K562 (cell line): ENCODE data around the gene TTC16. TPM values are rescaled to one million over a fixed set of nuclear protein-coding genes. Genes with fewer than 3 reads are reported as not detected.

ENCODE experiments used
- C11orf30 ChIP-seq: fragments of 450-650 bp; IDR thresholded peaks from 2 replicates; pipeline ENCODE4 v1.6.1; 2016; ENCODE audit warnings: low read depth, mild to moderate bottlenecking
- GATA2 ChIP-seq: sonication (generic); formaldehyde crosslinking; IDR thresholded peaks from 2 replicates; pipeline ENCODE4 v1.4.0; 2020; ENCODE audit warnings: mild to moderate bottlenecking, missing genetic modification reagents
- MAFK ChIP-seq: IDR thresholded peaks from 2 replicates; pipeline ENCODE4 v1.6.1; 2011; ENCODE audit warnings: low read length, improper control_type of control experiment
- MGA ChIP-seq: fragments of 450-650 bp; IDR thresholded peaks from 2 replicates; pipeline ENCODE4 v1.6.1; 2016; ENCODE audit warnings: mild to moderate bottlenecking, moderate library complexity
- polyA plus RNA-seq, 8 experiments: library from polyadenylated mRNA; depleted of rRNA in 4 of 8; stranded (reverse) in 5 of 8; unstranded in 3 of 8; fragments of >200 nt; fragmentation: Nextera tagmentation in 2 of 8; fragmentation: Illumina TruSeq in 1 of 8; extraction: Ambion mirVana in 2 of 8; extraction: Trizol in 1 of 8; gene quantifications; 2 replicates each; pipeline versions ENCODE4 v1.2.1 to v1.2.3, GENCODE V29; 2011 to 2014; ENCODE audit warnings: inconsistent platforms in 1 of 8, missing spikeins in 1 of 8
- total RNA-seq, 7 experiments: library from RNA; depleted of rRNA in 6 of 7; stranded (reverse); fragments of >200 nt in 6 of 7; fragmentation: Illumina TruSeq in 2 of 7; extraction: Trizol in 2 of 7; gene quantifications; 2 replicates each; pipeline versions ENCODE4 v1.2.1 to v1.2.3, GENCODE V29; 2011 to 2021; ENCODE audit warnings: low replicate concordance in 1 of 7

TTC16 gene
- total and polyA plus RNA-seq, 9 of the 15 experiments (the other 6 are each of a cell fraction or from before 2014, with no cell fraction given), result 0.11 TPM; not detected in 8

- TF ChIP-seq MGA (peak; percentile 16; the same call in 1 of the 2 replicates), GATA2 (CRISPR knock-in tag) (0 out of 2 replicates have a peak, but pooled peaks have one; percentile 10), C11orf30 (peak; percentile 79), MAFK (0 out of 2 replicates have a peak, but pooled peaks have one; percentile 41)
Observed at GRCh38 chr9:127700594-127701255, 15.2 kb upstream of the TTC16 start (continued).
